H1 (cell line): ENCODE data around the gene FHIT. TPM values are rescaled to one million over a fixed set of nuclear protein-coding genes. Genes with fewer than 3 reads are reported as not detected.

ENCODE experiments used
- CTCF ChIA-PET: fragments of 300-600 bp; sonication (Branson Sonifier 250); formaldehyde crosslinking; loops from one replicate; lab custom pipeline; 2021; ENCODE audit not compliant: partially characterized antibody; lab: Charles Lee
- POLR2A ChIA-PET: fragments of 300-600 bp; sonication (Branson Sonifier 250); formaldehyde crosslinking; loops from one replicate; lab custom pipeline; 2021; ENCODE audit warnings: inconsistent platforms; ENCODE audit not compliant: partially characterized antibody; lab: Charles Lee
- DNase-seq, 2 experiments: peaks; one replicate each; pipeline versions ENCODE4 v3.0.0 to v3.0.0-alpha.2; 2010 to 2022; ENCODE audit warnings: low spot score in 2 of 2, low read depth in 1 of 2, mixed read lengths in 1 of 2
- FAIRE-seq: peaks from 2 replicates; lab custom pipeline; 2011; peaks lifted over from hg19 to GRCh38; lab: Jason Lieb, UNC
- H2AFZ ChIP-seq: 2 replicates; pipeline ENCODE4 v1.8.1; 2012; ENCODE audit warnings: low read length, inconsistent platforms
- H2AK5ac ChIP-seq: 2 replicates; pipeline ENCODE4 v1.6.1; 2013; ENCODE audit warnings: low read depth, low read length
- H2BK120ac ChIP-seq: replicated peaks from 2 replicates; pipeline ENCODE3; 2013; ENCODE audit warnings: low read depth, low read length, inconsistent platforms
- H2BK12ac ChIP-seq: 2 replicates; pipeline ENCODE4 v1.6.1; 2013; ENCODE audit warnings: low read depth, low read length
- H2BK15ac ChIP-seq: 2 replicates; pipeline ENCODE4 v1.6.1; 2013; ENCODE audit warnings: low read length
- H2BK20ac ChIP-seq: 2 replicates; pipeline ENCODE4 v1.6.1; 2013; ENCODE audit warnings: low read length
- H2BK5ac ChIP-seq: 2 replicates; pipeline ENCODE4 v1.6.1; 2013; ENCODE audit warnings: low read depth, low read length
- H3K14ac ChIP-seq: 2 replicates; pipeline ENCODE4 v1.6.1; 2013; ENCODE audit warnings: inconsistent platforms; ENCODE audit not compliant: insufficient read length
- H3K18ac ChIP-seq: 2 replicates; pipeline ENCODE4 v1.6.1; 2013; ENCODE audit warnings: low read length; ENCODE audit errors: extremely low read depth
- H3K23ac ChIP-seq: 2 replicates; pipeline ENCODE4 v1.6.1; 2013; ENCODE audit warnings: inconsistent platforms; ENCODE audit not compliant: insufficient read length
- H3K23me2 ChIP-seq: 2 replicates; pipeline ENCODE4 v1.6.1; 2013; ENCODE audit warnings: low read depth, low read length
- H3K27ac ChIP-seq: 2 replicates; pipeline ENCODE4 v1.6.1; 2011; ENCODE audit warnings: low read depth, low read length, inconsistent platforms
- H3K27me3 ChIP-seq, 4 experiments: replicated peaks in 1 of 4; 1 replicate in 1 of 4; 2 replicates in 3 of 4; pipeline versions ENCODE4 v1.6.1 to v1.8.1; 2011 to 2013; ENCODE audit warnings: low read length in 3 of 4, mild to moderate bottlenecking in 3 of 4, inconsistent platforms in 2 of 4, mixed read lengths in 2 of 4, moderate library complexity in 1 of 4; ENCODE audit not compliant: control insufficient read depth in 3 of 4, insufficient read depth in 3 of 4; ENCODE audit errors: extremely low read depth in 1 of 4
- H3K36me3 ChIP-seq, 4 experiments: 2 replicates each; pipeline versions ENCODE4 v1.6.1 to v1.8.1; 2011 to 2013; ENCODE audit warnings: mild to moderate bottlenecking in 4 of 4, low read length in 3 of 4, moderate library complexity in 2 of 4, control low read depth in 1 of 4, inconsistent platforms in 1 of 4; ENCODE audit not compliant: insufficient read depth in 4 of 4, control insufficient read depth in 2 of 4
- H3K4ac ChIP-seq: replicated peaks from 2 replicates; pipeline ENCODE3; 2013; ENCODE audit warnings: low read length, low read depth, mixed read lengths, inconsistent platforms; ENCODE audit not compliant: insufficient read length
- H3K4me1 ChIP-seq, 4 experiments: replicated peaks in 1 of 4; 1 replicate in 1 of 4; 2 replicates in 3 of 4; pipeline versions ENCODE4 v1.6.1 to v1.8.1; 2011 to 2013; ENCODE audit warnings: low read length in 3 of 4, inconsistent platforms in 2 of 4, mixed read lengths in 1 of 4; ENCODE audit not compliant: insufficient read depth in 4 of 4, control insufficient read depth in 3 of 4
- H3K4me2 ChIP-seq, 2 experiments: 2 replicates each; pipeline versions ENCODE4 v1.6.1 to v1.8.1; 2011 to 2013; ENCODE audit warnings: low read depth in 2 of 2, low read length in 2 of 2, control low read depth in 1 of 2, inconsistent platforms in 1 of 2, mild to moderate bottlenecking in 1 of 2; ENCODE audit not compliant: insufficient read depth in 1 of 2
- H3K4me3 ChIP-seq, 4 experiments: fragments of 200-600, 300-600 bp in 1 of 4; sonication (generic), shearing (Covaris generic), sonication (Bioruptor Twin) in 1 of 4; 2 replicates each; pipeline versions ENCODE4 v1.5.1 to v1.8.1; 2011 to 2016; ENCODE audit warnings: low read length in 4 of 4, low read depth in 3 of 4, control low read depth in 2 of 4, inconsistent platforms in 2 of 4, mild to moderate bottlenecking in 2 of 4, mixed read lengths in 1 of 4, moderate library complexity in 1 of 4; ENCODE audit not compliant: insufficient read depth in 2 of 4; ENCODE audit errors: extremely low read depth in 1 of 4
- H3K56ac ChIP-seq: replicated peaks from 2 replicates; pipeline ENCODE3; 2013; ENCODE audit warnings: low read depth, mild to moderate bottlenecking, mixed read lengths, low read length, inconsistent platforms; ENCODE audit not compliant: insufficient read length
- H3K79me1 ChIP-seq: 2 replicates; pipeline ENCODE4 v1.6.1; 2013; ENCODE audit warnings: low read depth, low read length, control low read depth
- H3K79me2 ChIP-seq, 2 experiments: 2 replicates each; pipeline versions ENCODE4 v1.6.1 to v1.8.1; 2012 to 2013; ENCODE audit warnings: low read length in 2 of 2, mild to moderate bottlenecking in 2 of 2, inconsistent platforms in 1 of 2; ENCODE audit not compliant: insufficient read depth in 2 of 2, control insufficient read depth in 1 of 2
- H3K9ac ChIP-seq, 4 experiments: replicated peaks in 1 of 4; 1 replicate in 1 of 4; 2 replicates in 3 of 4; pipeline versions ENCODE4 v1.6.1 to v1.8.1; 2011 to 2013; ENCODE audit warnings: low read depth in 3 of 4, low read length in 3 of 4, control low read depth in 2 of 4, mild to moderate bottlenecking in 2 of 4, moderate library complexity in 2 of 4, inconsistent platforms in 1 of 4; ENCODE audit errors: extremely low read depth in 1 of 4
- H3K9me3 ChIP-seq, 2 experiments: 2 replicates each; pipeline versions ENCODE4 v1.6.1 to v1.8.1; 2012 to 2013; ENCODE audit warnings: mild to moderate bottlenecking in 2 of 2, moderate library complexity in 2 of 2, control low read depth in 1 of 2, inconsistent platforms in 1 of 2, low read depth in 1 of 2, low read length in 1 of 2, mixed read lengths in 1 of 2; ENCODE audit not compliant: insufficient read depth in 2 of 2
- H4K20me1 ChIP-seq, 2 experiments: replicated peaks in 1 of 2; 2 replicates each; pipeline versions ENCODE3 to v1.8.1; 2011 to 2013; ENCODE audit warnings: inconsistent platforms in 2 of 2, low read length in 2 of 2, mild to moderate bottlenecking in 1 of 2; ENCODE audit not compliant: insufficient read depth in 2 of 2, control insufficient read depth in 1 of 2
- H4K5ac ChIP-seq: 2 replicates; pipeline ENCODE4 v1.6.1; 2013; ENCODE audit warnings: low read length, low read depth, mixed read lengths, inconsistent platforms; ENCODE audit not compliant: insufficient read length
- H4K8ac ChIP-seq: 2 replicates; pipeline ENCODE4 v1.8.0; 2013; ENCODE audit warnings: mild to moderate bottlenecking, moderate library complexity, low read length, inconsistent platforms; ENCODE audit not compliant: insufficient read depth; ENCODE audit errors: extremely low read depth
- H4K91ac ChIP-seq: replicated peaks from 2 replicates; pipeline ENCODE3; 2013; ENCODE audit warnings: low read length, mixed read lengths, inconsistent platforms; ENCODE audit not compliant: insufficient read length
- CEBPB ChIP-seq: IDR thresholded peaks from 2 replicates; pipeline ENCODE4 v1.6.1; 2012; ENCODE audit warnings: low read depth, low read length
- CREB1 ChIP-seq: IDR thresholded peaks from 2 replicates; pipeline ENCODE4 v1.6.1; 2012; ENCODE audit warnings: inconsistent platforms
- EZH2 ChIP-seq: fragments of 200-600 bp; sonication (generic); IDR thresholded peaks from 2 replicates; pipeline ENCODE4 v1.7.1; 2012; ENCODE audit warnings: low read depth, mild to moderate bottlenecking, moderate library complexity, low read length, inconsistent platforms; ENCODE audit not compliant: severe bottlenecking
- KDM4A ChIP-seq: IDR thresholded peaks from one replicate; pipeline ENCODE4 v1.7.1; 2012; ENCODE audit warnings: low read depth, mild to moderate bottlenecking, moderate library complexity, low read length, inconsistent platforms; ENCODE audit not compliant: severe bottlenecking
- TCF12 ChIP-seq: IDR thresholded peaks from 2 replicates; pipeline ENCODE4 v1.6.1; 2011; ENCODE audit warnings: low read depth, mild to moderate bottlenecking, low read length
- ZNF274 ChIP-seq: IDR thresholded peaks from 2 replicates; pipeline ENCODE4 v1.7.0; 2012; ENCODE audit warnings: low read length, borderline replicate concordance; ENCODE audit errors: extremely low read depth
- WGBS, 2 experiments: shearing (Covaris generic) in 1 of 2; methylation state at CpG; one replicate each; pipeline versions ENCODE4 v1.1.6 to v1.1.7; 2013 to 2015; ENCODE audit warnings: low lambda C conversion rate in 2 of 2, mixed read lengths in 2 of 2, inconsistent platforms in 1 of 2, low coverage in 1 of 2, missing lambda C conversion rate in 1 of 2; ENCODE audit not compliant: insufficient replicate concordance in 2 of 2, insufficient coverage in 1 of 2, insufficient read length in 1 of 2; ENCODE audit errors: extremely low coverage in 1 of 2, missing lambda C conversion rate in 1 of 2; 5-methylcytosine and 5-hydroxymethylcytosine counted together
- polyA plus RNA-seq, 7 experiments: library from polyadenylated mRNA; depleted of rRNA in 3 of 7; stranded (reverse) in 5 of 7; unstranded in 2 of 7; fragments of >200 nt in 5 of 7; fragments of 200-250 nt in 2 of 7; gene quantifications; 1 replicate in 5 of 7; 2 replicates in 1 of 7; 4 replicates in 1 of 7; pipeline versions ENCODE4 v1.2.1 to v1.2.3, GENCODE V29; 2011 to 2013; ENCODE audit warnings: missing spikeins in 2 of 7, mixed read lengths in 2 of 7
- total RNA-seq: library from RNA; stranded (reverse); fragmentation: NEBNext Ultra II Directional; extraction: Animal tissue kit (Norgen Biotek cat#: 25700); gene quantifications from 2 replicates; pipeline ENCODE4 v1.2.1, GENCODE V29; 2021

The FHIT gene
- total and polyA plus RNA-seq, 2 of the 8 experiments (the other 6 are each of a cell fraction or from before 2014, with no cell fraction given), result 1.2 to 3.2 TPM

- Histone ChIP-seq H3K23me2 (no peaks in the 10 kb centered on the region), H4K8ac (no peak overlapping the region), H3K36me3 (no peaks in the 10 kb centered on the region), H3K27ac (no peak overlapping the region), H3K4ac (no peak overlapping the region), H2BK120ac (no peak overlapping the region), H3K14ac (no peak overlapping the region), H4K91ac (no peak overlapping the region), H3K79me2 (no peaks in the 10 kb centered on the region), H3K56ac (no peak overlapping the region), H3K4me1 (no peaks in the 10 kb centered on the region), H2BK20ac (no peak overlapping the region), H4K20me1 (no peaks in the 10 kb centered on the region), H3K4me2 (no peak overlapping the region), H2BK5ac (no peak overlapping the region), H3K9ac (no peak overlapping the region), H2AFZ (no peak overlapping the region), H3K9me3 (no peaks in the 10 kb centered on the region), H4K5ac (no peak overlapping the region), H3K27me3 (no peaks in the 10 kb centered on the region; a peak in 1 of 7 replicates), H3K23ac (no peak overlapping the region), H3K79me1 (no peaks in the 10 kb centered on the region), H2BK15ac (no peak overlapping the region), H2AK5ac (no peak overlapping the region), H2BK12ac (no peak overlapping the region), H3K18ac (no peak overlapping the region), H3K4me3 (no peak overlapping the region)
- DNase-seq (no peak), FAIRE-seq (no peak)
- CTCF ChIA-PET, result interaction anchor here (0.7 kb wide), 1 partner anchor 141 kb away, joined by 3 read pairs; no protein-coding TSS in a partner anchor
- POLR2A ChIA-PET, result no interaction called here
- WGBS, 2 experiments, result 94% methylated on average over 6 of the region's 6 CpGs; no CpG with 5 or more reads in 1 of the 2 experiments
- TF ChIP-seq CREB1, result no peak
- TF ChIP-seq CEBPB, result no peak
- no peak for TF ChIP-seq ZNF274
- TF ChIP-seq EZH2, result no peak
- TF ChIP-seq KDM4A, result no peak
- no peak for TF ChIP-seq TCF12
These were observed 1551.5 kb downstream of the FHIT start for GRCh38 chr3:59699648-59700320.
